Breast epithelium (tissue), 3 donors: ENCODE results near the gene KRT28.

Source experiments
- CTCF ChIP-seq, 3 donors: fragments of 450-650 bp; IDR thresholded peaks; one replicate each; pipeline ENCODE4 v1.5.1; 2016 to 2017; ENCODE audit warnings: antibody characterized with exemption in 3 of 3, mild to moderate bottlenecking in 3 of 3, moderate library complexity in 3 of 3
- POLR2A ChIP-seq: fragments of 450-650 bp; IDR thresholded peaks from one replicate; pipeline ENCODE4 v1.6.1; 2016; ENCODE audit warnings: antibody characterized with exemption, mild to moderate bottlenecking, moderate library complexity
- POLR2AphosphoS5 ChIP-seq, 3 donors: sonication (generic); formaldehyde crosslinking; IDR thresholded peaks; one replicate each; pipeline ENCODE4 v1.6.1; 2017; ENCODE audit warnings: antibody characterized with exemption in 3 of 3

DNA sequence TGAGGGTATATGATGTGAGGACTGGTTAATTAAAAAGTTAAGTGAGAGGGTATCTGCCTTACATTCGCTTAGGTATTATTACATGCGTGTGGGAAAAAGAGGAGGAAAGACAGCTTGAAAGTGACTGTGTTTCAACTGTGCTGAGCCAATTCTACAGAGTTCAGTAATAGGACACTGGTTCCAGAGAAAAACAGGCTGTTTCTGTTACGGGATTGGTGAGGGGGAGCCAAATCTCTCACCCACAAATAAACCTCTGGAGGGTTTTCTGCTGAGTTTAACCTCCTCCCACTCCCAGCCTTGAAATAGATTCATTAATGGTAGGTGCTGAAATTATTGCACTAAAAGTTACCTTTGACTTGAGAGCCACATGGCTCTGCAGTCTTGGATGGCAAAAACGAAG, 23.8 kb downstream of the KRT28 start:
- TF ChIP-seq CTCF (IDR thresholded peaks at IDR 0.05) (no peak), POLR2A (no peak), POLR2AphosphoS5 (IDR thresholded peaks at IDR 0.05) (no peak)
